ENCODE measurements around the gene TWIST1. TPM values are rescaled to one million over a fixed set of nuclear protein-coding genes. Genes with fewer than 3 reads are reported as not detected.

TWIST1 gene
- total RNA-seq, 2 experiments from 2014 or later = not detected

GRCh38 chr7:19069842-19070241 is 47.6 kb downstream of the TWIST1 start:
- DNase-seq (no peak), ATAC-seq (ENCODE audit: poor library complexity) (no peak)
- H3K36me3 ChIP-seq (ENCODE audit: insufficient read depth, low read length) = no peaks in the 10 kb centered on the region
- no peak overlapping the region for H3K27ac ChIP-seq (ENCODE audit: low read depth in 1 of 2, low read length in 2 of 2)
- H3K27me3 ChIP-seq (ENCODE audit: control insufficient read depth in 1 of 2, insufficient read depth in 2 of 2, low read length in 2 of 2) = no peaks in the 10 kb centered on the region
- H3K27ac Mint-ChIP-seq = no peak overlapping the region
- intact Hi-C loops (cut with DNase I, micrococcal nuclease) = no loop called here
- ChIA-PET CTCF (no interaction called here), POLR2A (no interaction called here)
- no peak overlapping the region for H3K4me3 ChIP-seq (ENCODE audit: low read length)
- no peaks in the 10 kb centered on the region for H3K4me1 ChIP-seq (ENCODE audit: insufficient read depth, low read length)
- H3K4me3 Mint-ChIP-seq = no peak overlapping the region
- no peak for TF ChIP-seq CTCF (IDR thresholded peaks at IDR 0.05)
- peaks cover 0 to 6% of the 10 kb centered on the region in 2 experiments for H3K9me3 ChIP-seq (ENCODE audit: control insufficient read depth in 1 of 2, insufficient read depth in 1 of 2, low read length in 2 of 2)
- H3K27me3 Mint-ChIP-seq = no peaks in the 10 kb centered on the region
- no peaks in the 10 kb centered on the region for H3K4me1 Mint-ChIP-seq (ENCODE audit: low read depth)
- peaks cover 2% of the 10 kb centered on the region for H3K9me3 Mint-ChIP-seq
- no peaks in the 10 kb centered on the region for H3K36me3 Mint-ChIP-seq (ENCODE audit: low read depth)

- Mint-ChIP-seq H3K27ac (no peak overlapping the region), H3K4me1 (ENCODE audit: low read depth) (no peaks in the 10 kb centered on the region), H3K27me3 (no peaks in the 10 kb centered on the region), H3K36me3 (ENCODE audit: low read depth) (no peaks in the 10 kb centered on the region), H3K9me3 (peaks cover 2% of the 10 kb centered on the region), H3K4me3 (no peak overlapping the region)
- Histone ChIP-seq H3K27me3 (ENCODE audit: control insufficient read depth in 1 of 2, insufficient read depth in 2 of 2, low read length in 2 of 2) (no peaks in the 10 kb centered on the region), H3K36me3 (ENCODE audit: insufficient read depth, low read length) (no peaks in the 10 kb centered on the region), H3K4me3 (ENCODE audit: low read length) (no peak overlapping the region), H3K4me1 (ENCODE audit: insufficient read depth, low read length) (no peaks in the 10 kb centered on the region), H3K27ac (ENCODE audit: low read depth in 1 of 2, low read length in 2 of 2) (no peak overlapping the region), H3K9me3 (ENCODE audit: control insufficient read depth in 1 of 2, insufficient read depth in 1 of 2, low read length in 2 of 2) (no peaks in the 10 kb centered on the region)
- no peak for ATAC-seq (ENCODE audit: poor library complexity)
- ChIA-PET CTCF (no interaction called here), POLR2A (no interaction called here)
- intact Hi-C loops (cut with DNase I, micrococcal nuclease) = no loop called here
- DNase-seq = no peak
- TF ChIP-seq CTCF (IDR thresholded peaks at IDR 0.05) = no peak
These were observed 51.3 kb downstream of the TWIST1 start for GRCh38 chr7:19066170-19066569.

Other genes with a start within 250 kb of the TWIST1 start
- not detected for gene FERD3L, start 27.8 kb upstream of the TWIST1 start, total RNA-seq